Measurements from ENCODE around the gene CDC42EP5. TPM values are rescaled to one million over a fixed set of nuclear protein-coding genes. Genes with fewer than 3 reads are reported as not detected.

CDC42EP5 gene
- total RNA-seq, 6 experiments from 2014 or later, result 45.9 to 70.5 (median 56.9) TPM

- DNase-seq, result no peak
- peaks cover 26% of the 10 kb centered on the region for H3K27me3 Mint-ChIP-seq (ENCODE audit: insufficient read depth)
- H3K4me3 Mint-ChIP-seq, result no peak overlapping the region
- peaks cover 36% of the 10 kb centered on the region for H3K4me1 Mint-ChIP-seq (ENCODE audit: low read depth)
- TF ChIP-seq CTCF (IDR thresholded peaks at IDR 0.05), result no peak
- H3K27ac Mint-ChIP-seq, result no peak overlapping the region
- peaks cover 9% of the 10 kb centered on the region for H3K9me3 Mint-ChIP-seq
- H3K36me3 Mint-ChIP-seq (ENCODE audit: low read depth), result peaks cover 19% of the 10 kb centered on the region
These were observed 7.5 kb downstream of the CDC42EP5 start for GRCh38 chr19:54465426-54466109.

- Mint-ChIP-seq H3K9me3 (peaks cover 9% of the 10 kb centered on the region), H3K36me3 (ENCODE audit: low read depth) (peaks cover 19% of the 10 kb centered on the region), H3K4me3 (peak overlapping the region; percentile 91), H3K27ac (peak overlapping the region; percentile 96), H3K4me1 (ENCODE audit: low read depth) (peaks cover 29% of the 10 kb centered on the region), H3K27me3 (ENCODE audit: insufficient read depth) (peaks cover 26% of the 10 kb centered on the region)
- no peak; the same call in 1 of the 2 replicates for TF ChIP-seq CTCF (IDR thresholded peaks at IDR 0.05)
- DNase-seq, result peak; percentile 70
These were observed 8.3 kb downstream of the CDC42EP5 start for GRCh38 chr19:54464630-54465425.

- DNase-seq, result peak; percentile 55
- peaks cover 9% of the 10 kb centered on the region for H3K9me3 Mint-ChIP-seq
- H3K27ac Mint-ChIP-seq, result peak overlapping the region; percentile 96
These were observed 9.0 kb downstream of the CDC42EP5 start for GRCh38 chr19:54464044-54464629.

GRCh38 chr19:54463531-54464043, 9.5 kb downstream of the CDC42EP5 start, which contains the start of gene LENG9:
Gene LENG9 (minus strand): TSS chr19:54463778. CDS start chr19:54463526, 252 bp downstream.
- H3K36me3 Mint-ChIP-seq (ENCODE audit: low read depth), result peaks cover 27% of the 10 kb centered on the region
- peak; percentile 97 for DNase-seq
- H3K27ac Mint-ChIP-seq, result peak within 1 kb of the TSS; percentile 96
- no peak for TF ChIP-seq CTCF (IDR thresholded peaks at IDR 0.05)
- H3K27me3 Mint-ChIP-seq (ENCODE audit: insufficient read depth), result peaks cover 28% of the 10 kb centered on the region
- H3K4me1 Mint-ChIP-seq (ENCODE audit: low read depth), result peaks cover 34% of the 10 kb centered on the region
- peaks cover 9% of the 10 kb centered on the region for H3K9me3 Mint-ChIP-seq
- H3K4me3 Mint-ChIP-seq, result peak within 1 kb of the TSS; percentile 91

More at GRCh38 chr19:54464044-54464629, 9.0 kb downstream of the CDC42EP5 start:
- TF ChIP-seq CTCF (IDR thresholded peaks at IDR 0.05), result no peak
- H3K36me3 Mint-ChIP-seq (ENCODE audit: low read depth), result peaks cover 21% of the 10 kb centered on the region
- H3K27me3 Mint-ChIP-seq (ENCODE audit: insufficient read depth), result peaks cover 28% of the 10 kb centered on the region
- peaks cover 29% of the 10 kb centered on the region for H3K4me1 Mint-ChIP-seq (ENCODE audit: low read depth)
- peak overlapping the region; percentile 91 for H3K4me3 Mint-ChIP-seq

Measured in HFFc6 (cell line).